Osteoblast (primary cell): ENCODE measurements around the gene P2RX3. TPM values are rescaled to one million over a fixed set of nuclear protein-coding genes. Genes with fewer than 3 reads are reported as not detected.

Source experiments
- DNase-seq: peaks from one replicate; pipeline ENCODE4 v3.0.0; 2011; ENCODE audit warnings: low spot score, mixed read lengths; ENCODE audit not compliant: insufficient read length; ENCODE audit errors: missing footprints
- H2AFZ ChIP-seq: 2 replicates; pipeline ENCODE4 v1.6.0; 2011; ENCODE audit warnings: mild to moderate bottlenecking, low read length
- H3K27ac ChIP-seq: 2 replicates; pipeline ENCODE4 v1.5.1; 2011; ENCODE audit warnings: mild to moderate bottlenecking, low read depth, low read length, moderate library complexity
- H3K27me3 ChIP-seq: 2 replicates; pipeline ENCODE4 v1.6.0; 2012; ENCODE audit warnings: mild to moderate bottlenecking, control low read depth, inconsistent platforms, low read length, moderate library complexity; ENCODE audit not compliant: insufficient read depth
- H3K36me3 ChIP-seq: 2 replicates; pipeline ENCODE4 v1.5.1; 2011; ENCODE audit warnings: mild to moderate bottlenecking, low read length, control low read depth, moderate library complexity; ENCODE audit not compliant: insufficient read depth
- H3K4me1 ChIP-seq: 2 replicates; pipeline ENCODE4 v1.5.1; 2011; ENCODE audit warnings: mild to moderate bottlenecking, low read length, control low read depth, moderate library complexity; ENCODE audit not compliant: insufficient read depth
- H3K4me2 ChIP-seq: 2 replicates; pipeline ENCODE4 v1.6.0; 2011; ENCODE audit warnings: mild to moderate bottlenecking, low read length; ENCODE audit not compliant: insufficient read depth
- H3K4me3 ChIP-seq: fragments of 200-600 bp; sonication (generic); 3 replicates; pipeline ENCODE4 v1.5.1; 2012; ENCODE audit warnings: mild to moderate bottlenecking, low read length, inconsistent platforms; ENCODE audit not compliant: insufficient read depth
- H3K79me2 ChIP-seq: 2 replicates; pipeline ENCODE4 v1.6.0; 2012; ENCODE audit warnings: mild to moderate bottlenecking, low read length, control low read depth, inconsistent platforms; ENCODE audit not compliant: insufficient read depth
- H3K9me3 ChIP-seq: 2 replicates; pipeline ENCODE4 v1.5.1; 2011; ENCODE audit warnings: low read depth, low read length, control low read depth
- H4K20me1 ChIP-seq: 2 replicates; pipeline ENCODE4 v1.6.0; 2012; ENCODE audit warnings: mild to moderate bottlenecking, low read length, control low read depth; ENCODE audit not compliant: insufficient read depth
- CTCF ChIP-seq: IDR thresholded peaks from 2 replicates; pipeline ENCODE4 v1.5.1; 2011; ENCODE audit warnings: mild to moderate bottlenecking, low read depth, low read length, moderate library complexity; ENCODE audit errors: extremely low read depth
- total RNA-seq: library from RNA; depleted of rRNA; stranded (reverse); fragments of >200 nt; gene quantifications from 2 replicates; pipeline ENCODE4 v1.2.3, GENCODE V29; 2012

Gene P2RX3
- total RNA-seq, 1 donor: not detected

GRCh38 chr11:57311109-57311936 is 26.8 kb upstream of the P2RX3 start:
- peaks cover 62% of the 10 kb centered on the region for H3K79me2 ChIP-seq
- H2AFZ ChIP-seq: peak overlapping the region; percentile 9

GRCh38 chr11:57312511-57313021 is 25.6 kb upstream of the P2RX3 start:
- no peaks in the 10 kb centered on the region for H3K27me3 ChIP-seq
- DNase-seq: peak; percentile 75
- no peak overlapping the region for H3K4me3 ChIP-seq
- peaks cover 63% of the 10 kb centered on the region for H3K79me2 ChIP-seq
- H3K4me2 ChIP-seq: no peak overlapping the region
- H3K9me3 ChIP-seq: no peaks in the 10 kb centered on the region
- peaks cover 88% of the 10 kb centered on the region for H3K36me3 ChIP-seq
- peaks cover 21% of the 10 kb centered on the region for H3K4me1 ChIP-seq
- no peak for TF ChIP-seq CTCF
- no peak overlapping the region for H3K27ac ChIP-seq
- no peak overlapping the region for H2AFZ ChIP-seq
- peaks cover 65% of the 10 kb centered on the region for H4K20me1 ChIP-seq

More at GRCh38 chr11:57311109-57311936, 26.8 kb upstream of the P2RX3 start:
- peak; percentile 100 for DNase-seq
- H3K9me3 ChIP-seq: no peaks in the 10 kb centered on the region
- H3K4me3 ChIP-seq: peak overlapping the region; percentile 70
- peaks cover 81% of the 10 kb centered on the region for H3K36me3 ChIP-seq
- no peaks in the 10 kb centered on the region for H3K27me3 ChIP-seq
- no peak for TF ChIP-seq CTCF
- peaks cover 23% of the 10 kb centered on the region for H3K4me1 ChIP-seq
- peak overlapping the region; percentile 87 for H3K27ac ChIP-seq
- peak overlapping the region; percentile 91 for H3K4me2 ChIP-seq
- peaks cover 65% of the 10 kb centered on the region for H4K20me1 ChIP-seq

- TF ChIP-seq CTCF: no peak
- peaks cover 24% of the 10 kb centered on the region for H3K4me1 ChIP-seq
- no peak overlapping the region for H3K4me2 ChIP-seq
Measured at GRCh38 chr11:57313071-57313787, 24.9 kb upstream of the P2RX3 start.

GRCh38 chr11:57313788-57314135 is 24.4 kb upstream of the P2RX3 start:
- no peak overlapping the region for H3K27ac ChIP-seq
- H3K4me1 ChIP-seq: peaks cover 25% of the 10 kb centered on the region
- peaks cover 64% of the 10 kb centered on the region for H4K20me1 ChIP-seq
- no peaks in the 10 kb centered on the region for H3K9me3 ChIP-seq
- peaks cover 62% of the 10 kb centered on the region for H3K79me2 ChIP-seq
- peak; percentile 15 for DNase-seq
- H3K4me2 ChIP-seq: no peak overlapping the region
- H3K4me3 ChIP-seq: no peak overlapping the region
- TF ChIP-seq CTCF: no peak
- peaks cover 88% of the 10 kb centered on the region for H3K36me3 ChIP-seq
- H2AFZ ChIP-seq: no peak overlapping the region
- no peaks in the 10 kb centered on the region for H3K27me3 ChIP-seq

More at GRCh38 chr11:57313071-57313787, 24.9 kb upstream of the P2RX3 start:
- H3K36me3 ChIP-seq: peaks cover 88% of the 10 kb centered on the region
- peaks cover 63% of the 10 kb centered on the region for H3K79me2 ChIP-seq
- H3K27me3 ChIP-seq: no peaks in the 10 kb centered on the region
- no peak overlapping the region for H3K4me3 ChIP-seq
- H2AFZ ChIP-seq: no peak overlapping the region
- H3K9me3 ChIP-seq: no peaks in the 10 kb centered on the region
- H3K27ac ChIP-seq: no peak overlapping the region
- peak; percentile 64 for DNase-seq
- peaks cover 65% of the 10 kb centered on the region for H4K20me1 ChIP-seq
